HCT116 (cell line): ENCODE measurements around the gene AKR7A2. TPM values are rescaled to one million over a fixed set of nuclear protein-coding genes. Genes with fewer than 3 reads are reported as not detected.

ENCODE experiments used
- ATAC-seq: fragments of 200-7000 bp; cut with Tn5 transposase; 2 replicates; pipeline ENCODE4 v1.9.1; 2020; ENCODE audit warnings: mild to moderate bottlenecking, moderate library complexity
- BruUV-seq: library from RNA; stranded (reverse); fragments of 400-500 nt; replicated peaks from 2 replicates; lab custom pipeline; 2021; lab: Mats Ljungman, UMichigan
- CTCF ChIA-PET: fragments of 300-600 bp; sonication (Branson Sonifier 250); formaldehyde crosslinking; loops from one replicate; lab custom pipeline; 2021; ENCODE audit warnings: antibody characterized with exemption; lab: Charles Lee
- POLR2A ChIA-PET: fragments of 300-600, 350-600 bp; sonication (Branson Sonifier 250); formaldehyde crosslinking; loops from one replicate; lab custom pipeline; 2021; ENCODE audit warnings: antibody characterized with exemption; lab: Charles Lee
- RAD21 ChIA-PET, 2 experiments: fragments of 300-600 bp; sonication (Branson Sonifier 250); formaldehyde crosslinking; loops; one replicate each; lab custom pipeline; 2023; ENCODE audit warnings: low total read pairs in 2 of 2; ENCODE audit not compliant: uncharacterized antibody in 2 of 2, unreplicated experiment in 2 of 2, low non-redundant PET in 1 of 2; lab: Charles Lee
- DNase-seq: peaks from one replicate; pipeline ENCODE4 v3.0.0-alpha.2; 2010; ENCODE audit warnings: low read depth, low spot score
- H2AFZ ChIP-seq: fragments of 200-600 bp; shearing (Covaris generic), sonication (generic); 2 replicates; pipeline ENCODE4 v1.6.1; 2017; ENCODE audit warnings: low read depth, mixed run types, mixed read lengths, antibody characterized with exemption, low read length; ENCODE audit not compliant: poor library complexity, severe bottlenecking
- H3K27ac ChIP-seq: 2 replicates; pipeline ENCODE4 v1.5.1; 2012; ENCODE audit warnings: low read depth, low read length
- H3K27me3 ChIP-seq: fragments of 200-600 bp; sonication (generic); 2 replicates; pipeline ENCODE4 v1.6.1; 2016; ENCODE audit warnings: mixed run types, low read length, mixed read lengths; ENCODE audit not compliant: insufficient read depth
- H3K36me3 ChIP-seq, 2 experiments: fragments of 200-500 bp in 1 of 2; fragments of 200-600 bp in 1 of 2; sonication (Bioruptor generic) in 1 of 2; sonication (generic) in 1 of 2; 2 replicates each; pipeline versions ENCODE4 v1.5.1 to v1.6.1; 2014 to 2016; ENCODE audit warnings: low read length in 2 of 2, inconsistent platforms in 1 of 2, mixed read lengths in 1 of 2, mixed run types in 1 of 2; ENCODE audit not compliant: insufficient read depth in 2 of 2, control insufficient read depth in 1 of 2
- H3K4me1 ChIP-seq, 2 experiments: fragments of 200-600 bp in 1 of 2; sonication (generic) in 1 of 2; 2 replicates each; pipeline versions ENCODE4 v1.5.1 to v1.6.1; 2012 to 2017; ENCODE audit warnings: low read length in 2 of 2, inconsistent platforms in 1 of 2, mild to moderate bottlenecking in 1 of 2, mixed read lengths in 1 of 2, mixed run types in 1 of 2, moderate library complexity in 1 of 2; ENCODE audit not compliant: insufficient read depth in 2 of 2, control insufficient read depth in 1 of 2
- H3K4me2 ChIP-seq: fragments of 200-600 bp; sonication (generic); 2 replicates; pipeline ENCODE4 v1.6.1; 2017; ENCODE audit warnings: mixed run types, low read length, mixed read lengths
- H3K4me3 ChIP-seq, 2 experiments: fragments of 200-600 bp in 1 of 2; sonication (generic) in 1 of 2; replicated peaks in 1 of 2; 2 replicates each; pipeline ENCODE4 v1.5.1; 2011 to 2016; ENCODE audit warnings: low read length in 2 of 2, control low read depth in 1 of 2, low read depth in 1 of 2, mild to moderate bottlenecking in 1 of 2, mixed read lengths in 1 of 2, mixed run types in 1 of 2
- H3K79me2 ChIP-seq: fragments of 200-600 bp; sonication (generic); 2 replicates; pipeline ENCODE4 v1.6.1; 2017; ENCODE audit warnings: mild to moderate bottlenecking, mixed run types, low read length, moderate library complexity, mixed read lengths; ENCODE audit not compliant: insufficient read depth
- H3K9ac ChIP-seq: fragments of 200-600 bp; sonication (generic); 2 replicates; pipeline ENCODE4 v1.6.1; 2016; ENCODE audit warnings: low read length, mixed read lengths
- H3K9me2 ChIP-seq: fragments of 200-600 bp; sonication (generic), shearing (Covaris generic); 2 replicates; pipeline ENCODE4 v1.6.1; 2017; ENCODE audit warnings: mixed run types, mild to moderate bottlenecking, moderate library complexity; ENCODE audit not compliant: insufficient read depth
- H3K9me3 ChIP-seq, 2 experiments: fragments of 200-500 bp in 1 of 2; fragments of 200-600 bp in 1 of 2; sonication (Bioruptor generic) in 1 of 2; sonication (generic) in 1 of 2; 2 replicates each; pipeline ENCODE4 v1.6.1; 2014 to 2017; ENCODE audit warnings: low read length in 2 of 2, mixed read lengths in 2 of 2, inconsistent platforms in 1 of 2, low read depth in 1 of 2, mild to moderate bottlenecking in 1 of 2, mixed run types in 1 of 2, moderate library complexity in 1 of 2; ENCODE audit not compliant: control insufficient read depth in 1 of 2, insufficient read depth in 1 of 2
- H4K20me1 ChIP-seq: fragments of 200-600 bp; sonication (generic), shearing (Covaris generic); 2 replicates; pipeline ENCODE4 v1.6.1; 2017; ENCODE audit warnings: mixed run types, mild to moderate bottlenecking, moderate library complexity; ENCODE audit not compliant: insufficient read depth
- ATF3 ChIP-seq: IDR thresholded peaks from 2 replicates; pipeline ENCODE4 v1.6.1; 2012
- CBX3 ChIP-seq: IDR thresholded peaks from 2 replicates; pipeline ENCODE4 v1.6.1; 2012; ENCODE audit warnings: low read depth
- EGR1 ChIP-seq: IDR thresholded peaks from 2 replicates; pipeline ENCODE4 v1.6.1; 2012; ENCODE audit warnings: low read depth
- ELF1 ChIP-seq: IDR thresholded peaks from 2 replicates; pipeline ENCODE4 v1.6.1; 2012; ENCODE audit warnings: low read depth, borderline replicate concordance
- EZH2phosphoT487 ChIP-seq: fragments of 200-600 bp; IDR thresholded peaks from 2 replicates; pipeline ENCODE4 v1.6.1; 2018; ENCODE audit warnings: antibody characterized with exemption, borderline replicate concordance
- FOSL1 ChIP-seq: IDR thresholded peaks from 2 replicates; pipeline ENCODE4 v1.6.1; 2012; ENCODE audit warnings: low read depth
- POLR2A ChIP-seq: IDR thresholded peaks from 2 replicates; pipeline ENCODE4 v1.7.0; 2011; ENCODE audit warnings: borderline replicate concordance; ENCODE audit not compliant: insufficient read depth, insufficient read length; ENCODE audit errors: extremely low read depth
- REST ChIP-seq: IDR thresholded peaks from 2 replicates; pipeline ENCODE4 v1.6.1; 2012; ENCODE audit warnings: low read depth
- ZBTB33 ChIP-seq: IDR thresholded peaks from 2 replicates; pipeline ENCODE4 v1.6.1; 2011; ENCODE audit warnings: mild to moderate bottlenecking, low read length, moderate library complexity; ENCODE audit not compliant: insufficient replicate concordance; ENCODE audit errors: extremely low read depth
- intact Hi-C: fragments of 100-400 bp; cut with micrococcal nuclease; formaldehyde crosslinking; loops from 2 replicates; pipeline ENCODE4 v1.10.0; 2022
- total RNA-seq: library from RNA; stranded (reverse); gene quantifications from one replicate; pipeline ENCODE4 v1.2.1, GENCODE V29; 2021; ENCODE audit not compliant: unreplicated experiment

Gene AKR7A2
- total RNA-seq, 1 experiment from 2014 or later = 90.8 TPM

- H3K27me3 ChIP-seq = no peaks in the 10 kb centered on the region
- H3K9me2 ChIP-seq = no peaks in the 10 kb centered on the region
- no peak overlapping the region for H3K9ac ChIP-seq
- H3K4me2 ChIP-seq = no peak overlapping the region
- intact Hi-C loops = no loop called here
- no peak overlapping the region for H3K27ac ChIP-seq
- no peaks in the 10 kb centered on the region for H3K79me2 ChIP-seq
- DNase-seq (no peak), ATAC-seq (no peak)
- ChIA-PET RAD21 (no interaction called here), POLR2A (no interaction called here), CTCF (interaction anchor here (1.3 kb wide), 1 partner anchor 323 kb away, joined by 3 read pairs; no protein-coding TSS in a partner anchor)
- TF ChIP-seq ELF1 (no peak), EZH2phosphoT487 (no peak), FOSL1 (no peak), ZBTB33 (no peak), POLR2A (no peak), EGR1 (no peak), CBX3 (no peak), REST (no peak), ATF3 (no peak)
- H2AFZ ChIP-seq = no peak overlapping the region
- peaks cover 8 to 27% of the 10 kb centered on the region in 2 experiments for H3K4me1 ChIP-seq
- H3K9me3 ChIP-seq = no peaks in the 10 kb centered on the region
- H3K36me3 ChIP-seq = no peaks in the 10 kb centered on the region; a peak in 1 of 4 replicates
- H4K20me1 ChIP-seq = no peaks in the 10 kb centered on the region
- no peak overlapping the region for H3K4me3 ChIP-seq
- no TSS peak for BruUV-seq
These were observed 19.4 kb upstream of the AKR7A2 start for GRCh38 chr1:19331262-19331878.
